Measurements from ENCODE around the gene CHD1.

The CHD1 gene

DNA sequence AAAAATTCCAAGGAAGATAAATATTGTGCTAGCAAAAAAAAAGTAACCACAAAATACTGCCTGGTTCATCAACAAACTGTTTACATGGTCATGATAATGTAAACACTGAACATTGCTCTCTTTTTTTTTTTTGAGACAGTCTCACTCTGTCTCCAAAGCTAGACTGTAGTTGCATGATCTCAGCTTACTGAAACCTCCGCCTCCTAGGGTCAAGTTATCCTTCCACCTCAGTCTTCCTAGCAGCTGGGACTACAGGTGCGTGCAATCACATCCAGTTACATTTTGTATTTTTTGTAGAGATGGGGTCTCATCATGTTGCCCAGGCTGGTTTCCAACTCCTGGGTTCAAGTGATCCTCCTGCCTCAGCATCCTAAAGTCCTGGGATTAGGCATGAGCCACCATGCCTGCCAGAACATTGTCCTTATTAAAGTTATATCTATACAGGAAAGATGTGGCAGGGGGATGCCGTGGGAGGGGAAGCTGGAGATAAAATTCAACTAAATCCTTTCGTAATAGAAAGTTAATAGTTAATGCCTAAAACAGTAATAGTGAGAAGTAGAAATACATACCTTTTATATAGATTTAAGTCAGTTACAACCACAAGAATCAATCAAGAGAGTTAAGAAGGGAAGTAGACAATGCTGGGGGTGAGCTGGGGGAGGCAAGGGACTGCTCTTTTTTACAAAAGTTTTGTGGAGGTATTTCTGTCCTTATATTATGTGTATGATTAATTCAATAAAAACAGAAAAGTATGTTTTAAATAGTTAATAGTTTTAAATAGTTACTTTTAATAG, 103.0 kb downstream of the CHD1 start:
- H3K79me2 ChIP-seq (ENCODE audit: insufficient read depth, low read length): no peaks in the 10 kb centered on the region
- no peak overlapping the region for H3K4me2 ChIP-seq (ENCODE audit: low read depth, low read length, poor library complexity, severe bottlenecking)
- H3F3A ChIP-seq (ENCODE audit: low read depth): no peaks in the 10 kb centered on the region
- no peaks in the 10 kb centered on the region for H4K20me1 ChIP-seq (ENCODE audit: insufficient read depth, low read length, poor library complexity, severe bottlenecking)
- no peak overlapping the region for H2AFZ ChIP-seq (ENCODE audit: low read length)
- no peaks in the 10 kb centered on the region for H3K36me3 ChIP-seq (ENCODE audit: insufficient read depth, low read length)
- no peak overlapping the region for H3K4me3 ChIP-seq (ENCODE audit: low read length, poor library complexity, severe bottlenecking)
- H3K9me2 ChIP-seq (replicated peaks; ENCODE audit: low read depth, low read length): no peaks in the 10 kb centered on the region
- no peaks in the 10 kb centered on the region for H3K4me1 ChIP-seq (ENCODE audit: insufficient read depth, low read length, poor library complexity, severe bottlenecking)
- H3K9me3 ChIP-seq (ENCODE audit: insufficient read depth, low read depth, low read length): no peaks in the 10 kb centered on the region
- TF ChIP-seq EZH2phosphoT487 (IDR thresholded peaks at IDR 0.05; ENCODE audit: borderline replicate concordance): no peak
- TF ChIP-seq, protein P1, sequence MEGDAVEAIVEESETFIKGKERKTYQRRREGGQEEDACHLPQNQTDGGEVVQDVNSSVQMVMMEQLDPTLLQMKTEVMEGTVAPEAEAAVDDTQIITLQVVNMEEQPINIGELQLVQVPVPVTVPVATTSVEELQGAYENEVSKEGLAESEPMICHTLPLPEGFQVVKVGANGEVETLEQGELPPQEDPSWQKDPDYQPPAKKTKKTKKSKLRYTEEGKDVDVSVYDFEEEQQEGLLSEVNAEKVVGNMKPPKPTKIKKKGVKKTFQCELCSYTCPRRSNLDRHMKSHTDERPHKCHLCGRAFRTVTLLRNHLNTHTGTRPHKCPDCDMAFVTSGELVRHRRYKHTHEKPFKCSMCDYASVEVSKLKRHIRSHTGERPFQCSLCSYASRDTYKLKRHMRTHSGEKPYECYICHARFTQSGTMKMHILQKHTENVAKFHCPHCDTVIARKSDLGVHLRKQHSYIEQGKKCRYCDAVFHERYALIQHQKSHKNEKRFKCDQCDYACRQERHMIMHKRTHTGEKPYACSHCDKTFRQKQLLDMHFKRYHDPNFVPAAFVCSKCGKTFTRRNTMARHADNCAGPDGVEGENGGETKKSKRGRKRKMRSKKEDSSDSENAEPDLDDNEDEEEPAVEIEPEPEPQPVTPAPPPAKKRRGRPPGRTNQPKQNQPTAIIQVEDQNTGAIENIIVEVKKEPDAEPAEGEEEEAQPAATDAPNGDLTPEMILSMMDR (conservative IDR thresholded peaks at IDR 0.05; ENCODE audit: low read length): no peak
- no peak overlapping the region for H3K9ac ChIP-seq (ENCODE audit: low read depth, low read length, poor library complexity, severe bottlenecking)
- no peaks in the 10 kb centered on the region for H3K27me3 ChIP-seq (ENCODE audit: insufficient read depth, low read length, poor library complexity, severe bottlenecking)

DNA sequence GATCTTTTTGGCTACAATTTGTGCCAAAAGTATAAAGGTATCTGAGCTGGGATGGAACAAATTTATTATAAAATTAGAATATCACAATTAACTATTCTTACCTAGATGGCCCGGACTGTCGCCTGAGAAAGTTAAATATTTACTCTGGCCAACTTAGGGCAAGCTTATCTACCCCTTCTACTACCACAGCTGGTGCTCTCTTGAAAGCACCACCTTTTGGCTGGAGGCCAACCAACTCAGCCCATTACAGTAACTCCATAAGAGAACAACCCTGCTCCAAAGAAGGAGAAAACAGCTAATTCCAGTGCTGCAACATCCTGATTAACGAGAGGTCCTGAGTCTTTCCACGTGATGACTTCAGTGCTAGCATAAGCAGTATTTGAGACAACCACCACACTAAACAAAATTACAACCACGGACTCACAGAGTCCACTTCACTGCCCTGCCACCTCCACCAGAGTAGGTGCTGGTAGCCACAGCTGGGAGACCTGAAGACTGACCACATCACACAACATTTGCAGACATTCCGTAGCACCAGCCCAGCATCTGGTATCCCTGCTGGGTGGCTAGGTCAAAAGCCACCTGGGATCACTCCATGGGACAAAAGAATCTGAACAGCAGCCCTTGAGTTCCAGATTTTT, 112.1 kb downstream of the CHD1 start:
- H3K36me3 ChIP-seq (ENCODE audit: insufficient read depth, low read length): no peaks in the 10 kb centered on the region
- no peaks in the 10 kb centered on the region for H3K9me2 ChIP-seq (replicated peaks; ENCODE audit: low read depth, low read length)
- H3K9me3 ChIP-seq (ENCODE audit: insufficient read depth, low read depth, low read length): no peaks in the 10 kb centered on the region
- H3K9ac ChIP-seq (ENCODE audit: low read depth, low read length, poor library complexity, severe bottlenecking): no peak overlapping the region
- no peak overlapping the region for H3K4me2 ChIP-seq (ENCODE audit: low read depth, low read length, poor library complexity, severe bottlenecking)
- H3F3A ChIP-seq (ENCODE audit: low read depth): no peaks in the 10 kb centered on the region
- no peaks in the 10 kb centered on the region for H3K4me1 ChIP-seq (ENCODE audit: insufficient read depth, low read length, poor library complexity, severe bottlenecking)
- H2AFZ ChIP-seq (ENCODE audit: low read length): no peak overlapping the region
- H3K27me3 ChIP-seq (ENCODE audit: insufficient read depth, low read length, poor library complexity, severe bottlenecking): no peaks in the 10 kb centered on the region
- TF ChIP-seq, protein P1 (conservative IDR thresholded peaks at IDR 0.05; ENCODE audit: low read length): no peak
- no peak for TF ChIP-seq EZH2phosphoT487 (IDR thresholded peaks at IDR 0.05; ENCODE audit: borderline replicate concordance)
- H3K4me3 ChIP-seq (ENCODE audit: low read length, poor library complexity, severe bottlenecking): no peak overlapping the region
- no peaks in the 10 kb centered on the region for H3K79me2 ChIP-seq (ENCODE audit: insufficient read depth, low read length)
- no peaks in the 10 kb centered on the region for H4K20me1 ChIP-seq (ENCODE audit: insufficient read depth, low read length, poor library complexity, severe bottlenecking)

DNA sequence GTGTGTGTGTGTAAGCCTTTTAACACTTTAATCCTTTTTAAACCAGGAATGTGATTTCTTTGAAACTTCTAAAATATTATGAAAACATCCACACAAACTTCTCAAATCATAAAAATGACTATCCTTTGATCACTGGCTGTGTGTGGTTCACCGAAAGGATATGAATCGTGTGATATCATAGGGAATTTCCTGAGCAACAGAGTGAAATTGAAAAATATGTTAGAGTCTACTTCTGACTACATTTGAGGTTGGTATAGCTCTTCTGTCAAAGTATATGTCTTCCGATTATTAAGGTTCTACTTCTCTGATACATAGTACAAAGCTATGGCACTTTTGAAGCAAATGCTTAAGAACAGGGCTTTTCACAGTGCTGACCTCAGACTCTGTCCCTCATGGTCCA, 115.1 kb downstream of the CHD1 start:
- no peaks in the 10 kb centered on the region for H3K4me1 ChIP-seq (ENCODE audit: insufficient read depth, low read length, poor library complexity, severe bottlenecking)
- H3K9me2 ChIP-seq (replicated peaks; ENCODE audit: low read depth, low read length): no peaks in the 10 kb centered on the region
- no peak overlapping the region for H3K4me3 ChIP-seq (ENCODE audit: low read length, poor library complexity, severe bottlenecking)
- no peak overlapping the region for H2AFZ ChIP-seq (ENCODE audit: low read length)
- H3F3A ChIP-seq (ENCODE audit: low read depth): no peaks in the 10 kb centered on the region
- no peaks in the 10 kb centered on the region for H3K79me2 ChIP-seq (ENCODE audit: insufficient read depth, low read length)
- no peaks in the 10 kb centered on the region for H3K27me3 ChIP-seq (ENCODE audit: insufficient read depth, low read length, poor library complexity, severe bottlenecking)
- H3K36me3 ChIP-seq (ENCODE audit: insufficient read depth, low read length): no peaks in the 10 kb centered on the region
- H3K9me3 ChIP-seq (ENCODE audit: insufficient read depth, low read depth, low read length): no peaks in the 10 kb centered on the region
- no peak overlapping the region for H3K9ac ChIP-seq (ENCODE audit: low read depth, low read length, poor library complexity, severe bottlenecking)
- no peaks in the 10 kb centered on the region for H4K20me1 ChIP-seq (ENCODE audit: insufficient read depth, low read length, poor library complexity, severe bottlenecking)
- no peak overlapping the region for H3K4me2 ChIP-seq (ENCODE audit: low read depth, low read length, poor library complexity, severe bottlenecking)
- TF ChIP-seq EZH2phosphoT487 (IDR thresholded peaks at IDR 0.05; ENCODE audit: borderline replicate concordance): no peak
- TF ChIP-seq, protein P1 (conservative IDR thresholded peaks at IDR 0.05; ENCODE audit: low read length): no peak
